ENCODE measurements around the gene PLCXD1.
"Not testable (repeated sequence)": the region's sequence is repeated elsewhere in the genome, so short reads cannot be mapped to it uniquely, and the experiment has no call there.

Gene PLCXD1, protein sequence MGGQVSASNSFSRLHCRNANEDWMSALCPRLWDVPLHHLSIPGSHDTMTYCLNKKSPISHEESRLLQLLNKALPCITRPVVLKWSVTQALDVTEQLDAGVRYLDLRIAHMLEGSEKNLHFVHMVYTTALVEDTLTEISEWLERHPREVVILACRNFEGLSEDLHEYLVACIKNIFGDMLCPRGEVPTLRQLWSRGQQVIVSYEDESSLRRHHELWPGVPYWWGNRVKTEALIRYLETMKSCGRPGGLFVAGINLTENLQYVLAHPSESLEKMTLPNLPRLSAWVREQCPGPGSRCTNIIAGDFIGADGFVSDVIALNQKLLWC

DNA sequence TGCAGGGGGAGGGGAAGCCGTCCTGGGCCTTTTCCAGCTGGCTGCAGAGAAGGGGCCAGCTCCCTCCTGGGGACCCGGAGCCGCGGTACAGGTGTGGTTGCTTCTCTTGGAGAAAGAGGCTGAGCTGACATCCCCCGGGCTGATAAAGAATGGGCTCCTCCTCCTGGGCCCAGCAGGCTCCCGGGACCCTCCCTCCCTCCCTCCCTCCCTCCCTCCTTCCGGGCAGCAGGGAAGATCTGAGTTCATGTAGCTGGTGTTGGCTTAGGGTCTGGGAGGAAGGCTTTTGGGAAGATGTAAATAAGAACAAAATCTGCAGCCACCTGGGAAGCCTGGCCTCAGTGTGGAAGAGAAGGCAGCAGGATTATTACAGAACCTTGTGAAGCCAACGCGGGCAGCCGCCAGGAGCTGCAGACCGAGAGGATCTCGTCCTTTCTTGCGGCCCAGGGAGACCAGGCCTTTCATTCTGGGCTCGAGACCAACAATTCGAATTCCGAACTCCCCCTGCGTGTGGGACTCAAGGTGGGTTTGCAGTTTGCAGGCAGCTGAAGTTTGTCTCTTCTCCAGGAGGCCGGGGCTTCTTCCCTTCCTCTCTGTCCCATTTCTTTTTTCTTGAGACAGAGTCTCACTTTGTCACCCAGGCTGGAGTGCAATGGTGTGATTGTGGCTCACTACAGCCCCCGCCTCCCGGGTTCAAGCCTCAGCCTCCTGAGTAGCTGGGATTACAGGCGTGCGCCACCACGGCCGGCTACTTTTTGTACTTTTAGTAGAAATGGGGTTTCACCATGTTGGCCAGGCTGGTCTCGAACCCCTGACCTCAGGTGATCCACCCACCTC lies at the start of gene PLCXD1:
Gene PLCXD1 (plus strand): TSS at position 216 of the 834 bp plus-strand sequence. CDS start 2,807 bp downstream, outside the sequence.
- no peak for DNase-seq (ENCODE audit: extremely low read depth, low read depth)
- TF ChIP-seq, protein P1, sequence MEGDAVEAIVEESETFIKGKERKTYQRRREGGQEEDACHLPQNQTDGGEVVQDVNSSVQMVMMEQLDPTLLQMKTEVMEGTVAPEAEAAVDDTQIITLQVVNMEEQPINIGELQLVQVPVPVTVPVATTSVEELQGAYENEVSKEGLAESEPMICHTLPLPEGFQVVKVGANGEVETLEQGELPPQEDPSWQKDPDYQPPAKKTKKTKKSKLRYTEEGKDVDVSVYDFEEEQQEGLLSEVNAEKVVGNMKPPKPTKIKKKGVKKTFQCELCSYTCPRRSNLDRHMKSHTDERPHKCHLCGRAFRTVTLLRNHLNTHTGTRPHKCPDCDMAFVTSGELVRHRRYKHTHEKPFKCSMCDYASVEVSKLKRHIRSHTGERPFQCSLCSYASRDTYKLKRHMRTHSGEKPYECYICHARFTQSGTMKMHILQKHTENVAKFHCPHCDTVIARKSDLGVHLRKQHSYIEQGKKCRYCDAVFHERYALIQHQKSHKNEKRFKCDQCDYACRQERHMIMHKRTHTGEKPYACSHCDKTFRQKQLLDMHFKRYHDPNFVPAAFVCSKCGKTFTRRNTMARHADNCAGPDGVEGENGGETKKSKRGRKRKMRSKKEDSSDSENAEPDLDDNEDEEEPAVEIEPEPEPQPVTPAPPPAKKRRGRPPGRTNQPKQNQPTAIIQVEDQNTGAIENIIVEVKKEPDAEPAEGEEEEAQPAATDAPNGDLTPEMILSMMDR (IDR thresholded peaks at IDR 0.05; ENCODE audit: low read depth, low read length), result no peak

DNA sequence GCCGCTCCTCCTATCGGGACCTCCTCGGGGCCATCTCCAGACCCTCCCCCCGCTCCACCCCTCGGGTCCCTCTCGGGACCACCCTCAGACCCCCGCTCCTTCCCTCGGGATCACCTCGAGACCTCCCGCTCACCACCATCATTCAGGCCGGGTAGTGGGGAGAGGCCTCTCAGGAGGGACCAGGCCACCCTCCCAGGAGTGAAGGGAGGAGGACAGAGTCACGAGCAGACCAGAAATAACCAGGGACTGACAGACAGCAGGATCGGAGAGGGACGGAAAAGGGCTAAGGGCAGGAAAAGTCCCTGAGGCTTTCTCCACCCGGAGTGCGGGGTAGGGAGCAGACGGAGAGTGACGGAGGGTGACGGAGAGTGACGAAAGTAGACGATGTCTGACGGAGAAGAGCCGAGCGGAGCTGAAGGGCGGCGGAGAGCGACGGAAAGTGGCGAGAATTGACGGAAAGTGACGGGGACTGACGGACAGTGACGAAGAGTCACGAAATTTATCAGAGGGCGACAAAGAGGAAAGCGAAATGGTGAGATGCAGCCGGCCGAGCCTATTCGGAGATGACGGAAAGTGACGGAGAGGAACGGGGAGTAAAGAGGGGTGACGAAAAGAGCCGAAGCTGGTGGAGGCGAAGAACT lies 49.4 kb upstream of the PLCXD1 start:
- not testable (repeated sequence) for DNase-seq (ENCODE audit: extremely low read depth, low read depth)

DNA sequence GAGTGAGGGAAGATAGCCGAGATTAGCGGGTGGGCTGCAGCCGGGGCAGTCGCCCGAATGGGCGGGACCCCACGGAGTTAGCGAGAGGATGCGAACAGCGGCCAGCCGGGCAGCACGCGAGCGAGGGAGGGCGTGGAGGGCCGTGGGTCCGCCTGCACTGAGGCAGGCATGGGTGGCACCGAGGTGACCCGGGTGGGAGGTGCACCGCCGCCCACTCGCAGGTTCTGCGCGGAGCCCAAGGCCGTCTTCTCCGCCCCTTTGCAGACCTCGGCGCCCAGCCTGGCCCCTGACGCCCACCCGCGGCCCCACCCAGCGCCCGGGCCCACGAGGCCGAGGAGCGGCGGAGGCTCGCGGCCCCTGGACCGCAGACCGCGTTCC lies 48.9 kb upstream of the PLCXD1 start:
- not testable (repeated sequence) for DNase-seq (ENCODE audit: extremely low read depth, low read depth)

DNA sequence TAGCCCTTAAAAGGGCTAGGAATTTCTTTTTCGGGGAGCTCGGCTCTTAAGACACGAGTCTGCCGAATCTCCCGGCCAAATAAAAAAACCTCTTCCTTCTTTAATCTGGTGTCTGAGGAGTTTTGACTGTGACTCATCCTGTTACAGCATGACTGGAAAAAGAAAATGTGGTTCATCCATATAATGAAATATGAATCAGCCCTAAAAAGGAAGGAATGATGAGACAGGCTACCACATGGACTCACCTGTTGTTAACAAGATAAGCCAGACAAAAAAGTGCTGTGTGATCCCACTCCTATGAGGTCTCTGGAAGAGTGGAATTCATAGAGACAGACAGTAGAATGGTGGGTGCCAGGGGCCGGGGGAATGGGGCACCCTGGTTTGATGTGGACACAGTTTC lies 45.0 kb upstream of the PLCXD1 start:
- not testable (repeated sequence) for DNase-seq (ENCODE audit: extremely low read depth, low read depth)

DNA sequence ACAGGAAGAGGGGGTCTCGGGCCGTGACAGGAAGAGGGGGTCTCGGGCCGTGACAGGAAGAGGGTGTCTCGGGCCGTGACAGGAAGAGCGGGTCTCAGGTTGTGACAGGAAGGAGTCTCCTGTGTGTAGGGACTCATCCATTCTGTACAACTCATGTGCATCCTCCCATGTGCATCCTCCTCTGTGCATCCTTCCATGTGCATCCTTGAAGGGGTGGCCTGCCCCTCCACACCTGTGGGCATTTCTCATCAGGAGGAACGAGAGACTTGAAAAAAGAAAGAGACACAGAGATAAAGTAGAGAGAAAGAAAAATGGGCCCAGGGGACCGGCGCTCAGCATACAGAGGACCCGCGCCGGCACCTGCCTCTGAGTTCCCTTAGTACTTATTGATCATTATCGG lies 30.2 kb upstream of the PLCXD1 start:
- no peak for DNase-seq (ENCODE audit: extremely low read depth, low read depth)
- TF ChIP-seq, protein P1 (IDR thresholded peaks at IDR 0.05; ENCODE audit: low read depth, low read length), result no peak

DNA sequence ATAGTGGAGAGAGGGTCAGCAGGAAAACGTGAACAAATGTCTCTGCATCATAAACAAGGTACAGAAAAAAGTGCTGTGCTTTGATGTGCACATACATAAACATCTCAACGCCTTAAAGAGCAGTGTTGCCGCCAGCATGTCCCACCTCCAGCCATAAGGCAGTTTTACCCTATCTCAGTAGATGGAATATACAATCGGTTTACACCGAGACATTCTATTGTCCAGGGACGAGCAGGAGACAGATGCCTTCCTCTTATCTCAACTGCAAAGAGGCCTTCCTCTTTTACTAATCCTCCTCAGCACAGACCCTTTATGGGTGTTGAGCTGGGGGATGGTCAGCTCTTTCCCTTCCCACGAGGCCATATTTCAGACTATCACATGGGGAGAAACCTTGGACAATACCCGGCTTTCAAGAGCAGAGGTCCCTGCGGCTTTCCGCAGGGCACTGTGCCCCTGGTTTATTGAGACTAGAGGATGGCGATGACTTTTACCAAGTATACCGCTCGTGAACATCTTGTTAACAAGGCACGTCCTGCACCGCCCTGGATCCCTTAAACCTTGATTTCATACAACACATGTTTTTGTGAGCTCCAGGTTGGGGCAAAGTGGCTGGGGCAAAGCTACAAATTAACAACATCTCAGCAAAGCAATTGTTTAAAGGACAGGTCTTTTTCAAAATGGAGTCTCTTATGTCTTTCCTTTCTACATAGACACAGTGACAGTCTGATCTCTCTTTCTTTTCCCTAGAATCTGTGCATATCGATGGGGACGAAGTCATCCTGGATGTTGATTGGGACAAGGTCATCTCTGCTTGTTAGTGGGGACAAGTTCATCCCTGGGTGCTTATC lies 29.6 kb upstream of the PLCXD1 start:
- DNase-seq (ENCODE audit: extremely low read depth, low read depth), result not testable (repeated sequence)

DNA sequence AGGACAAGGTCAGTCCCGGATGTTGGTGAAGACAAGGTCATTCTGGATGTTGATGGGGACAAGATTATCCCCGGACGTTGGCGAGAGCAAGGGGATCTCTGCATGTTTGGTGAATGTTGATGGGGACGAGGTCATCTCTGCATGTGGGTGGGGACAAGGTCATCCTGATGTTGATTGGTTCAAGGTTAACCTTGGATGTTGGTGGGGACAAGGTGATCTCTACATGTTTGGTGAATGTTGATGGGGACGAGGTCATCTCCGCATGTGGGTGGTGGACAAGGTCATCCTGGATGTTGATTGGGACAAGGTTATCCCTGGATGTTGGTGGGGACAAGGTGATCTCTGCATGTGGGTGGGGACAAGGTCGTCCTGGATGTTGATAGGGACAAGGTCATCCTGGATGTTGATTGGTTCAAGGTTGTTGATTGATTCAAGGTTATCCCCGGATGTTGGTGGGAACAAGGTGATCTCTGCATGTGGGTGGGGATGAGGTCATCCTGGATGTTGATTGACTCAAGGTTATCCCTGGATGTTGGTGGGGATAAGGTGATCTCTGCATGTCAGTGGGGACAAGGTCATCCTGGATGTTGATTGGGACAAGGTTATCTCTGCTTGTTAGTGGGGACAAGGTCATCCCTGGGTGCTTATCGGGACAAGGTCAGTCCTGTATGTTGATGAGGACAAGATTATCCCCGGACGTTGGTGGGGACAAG lies 28.8 kb upstream of the PLCXD1 start:
- TF ChIP-seq, protein P1 (IDR thresholded peaks at IDR 0.05; ENCODE audit: low read depth, low read length), result no peak
- DNase-seq (ENCODE audit: extremely low read depth, low read depth), result no peak

DNA sequence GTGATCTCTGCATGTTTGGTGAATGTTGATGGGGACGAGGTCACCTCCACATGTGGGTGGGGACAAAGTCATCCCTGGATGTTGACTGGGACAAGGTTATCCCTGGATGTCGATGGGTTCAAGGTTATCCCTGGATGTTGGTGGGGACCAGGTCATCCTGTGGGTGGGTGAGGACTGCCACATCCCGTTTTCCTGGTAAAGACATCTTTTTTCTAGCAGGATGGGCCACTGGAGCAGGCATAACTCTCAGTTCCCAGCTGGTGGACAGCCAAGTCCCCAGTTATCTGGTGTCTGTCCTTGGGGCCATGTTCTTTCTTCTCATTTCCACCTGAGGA lies 28.3 kb upstream of the PLCXD1 start:
- DNase-seq (ENCODE audit: extremely low read depth, low read depth), result no peak
- TF ChIP-seq, protein P1 (IDR thresholded peaks at IDR 0.05; ENCODE audit: low read depth, low read length), result no peak
